Heart left ventricle (tissue), 16 donors: ENCODE results near the gene AMPD3. TPM values are rescaled to one million over a fixed set of nuclear protein-coding genes. Genes with fewer than 3 reads are reported as not detected.

Experiments used
- ATAC-seq, 4 donors: fragments of 200-7000 bp; cut with Tn5 transposase; one replicate each; pipeline ENCODE4 v1.9.1; 2020 to 2022; ENCODE audit warnings: moderate library complexity in 4 of 4, mild to moderate bottlenecking in 3 of 4, moderate number of reproducible peaks in 1 of 4
- DNase-seq, 5 donors: peaks; one replicate each; pipeline ENCODE4 v3.0.0-alpha.2; 2020
- H3K27ac ChIP-seq, 12 donors: fragments of 200-600 bp; sonication (generic) in 4 of 12; one replicate each; pipeline versions ENCODE4 v1.5.0 to v1.8.0; 2016 to 2022; ENCODE audit warnings: mild to moderate bottlenecking in 2 of 12
- H3K27me3 ChIP-seq, 9 donors: fragments of 200-600 bp; sonication (generic) in 2 of 9; one replicate each; pipeline versions ENCODE4 v1.5.1 to v1.8.0; 2016 to 2022; ENCODE audit warnings: mild to moderate bottlenecking in 3 of 9
- H3K36me3 ChIP-seq, 9 donors: fragments of 200-600 bp; sonication (generic) in 2 of 9; one replicate each; pipeline versions ENCODE4 v1.5.0 to v1.8.0; 2018 to 2022; ENCODE audit warnings: mild to moderate bottlenecking in 2 of 9
- H3K4me1 ChIP-seq, 12 donors: fragments of 200-600 bp; sonication (generic) in 4 of 12; one replicate each; pipeline versions ENCODE4 v1.5.0 to v1.8.0; 2016 to 2022; ENCODE audit warnings: mild to moderate bottlenecking in 3 of 12
- H3K4me3 ChIP-seq, 12 donors: fragments of 200-600 bp; sonication (generic) in 4 of 12; one replicate each; pipeline versions ENCODE4 v1.5.0 to v1.8.0; 2017 to 2022; ENCODE audit warnings: mild to moderate bottlenecking in 9 of 12, moderate library complexity in 4 of 12
- H3K9me3 ChIP-seq, 12 donors: fragments of 200-600 bp; sonication (generic) in 4 of 12; one replicate each; pipeline versions ENCODE4 v1.5.0 to v1.8.0; 2016 to 2022; ENCODE audit warnings: mild to moderate bottlenecking in 1 of 12
- CTCF ChIP-seq, 12 donors: fragments of 200-600 bp; sonication (generic) in 4 of 12; IDR thresholded peaks; one replicate each; pipeline versions ENCODE4 v1.5.0 to v1.8.0; 2018 to 2022; ENCODE audit warnings: antibody characterized with exemption in 12 of 12, mild to moderate bottlenecking in 5 of 12
- POLR2A ChIP-seq, 2 donors: fragments of 450-650 bp; IDR thresholded peaks; one replicate each; pipeline ENCODE4 v1.6.1; 2017; ENCODE audit warnings: antibody characterized with exemption in 2 of 2, mild to moderate bottlenecking in 2 of 2, moderate library complexity in 2 of 2
- WGBS, 4 donors: extraction: QIAGEN DNeasy Blood & Tissue Kit in 2 of 4; methylation state at CpG; one replicate each; pipeline versions ENCODE4 v1.1.5 to v1.1.7; 2013 to 2018; 5-methylcytosine and 5-hydroxymethylcytosine counted together
- intact Hi-C, 10 donors: fragments of 100-400 bp; cut with DNase I; formaldehyde crosslinking; loops; one replicate each; pipeline versions ENCODE4 v1.11.1 to v1.14.2; 2022
- polyA plus RNA-seq, 2 donors: library from polyadenylated mRNA; stranded (reverse); fragments of 200-250 nt; gene quantifications; one replicate each; pipeline ENCODE4 v1.2.3, GENCODE V29; 2013
- total RNA-seq, 9 donors: library from RNA; depleted of rRNA in 2 of 9; stranded (reverse); fragments of >200 nt in 2 of 9; fragmentation: NEBNext Ultra II Directional in 3 of 9; extraction: Animal tissue kit (Norgen Biotek cat#: 25700) in 3 of 9; gene quantifications; one replicate each; pipeline versions ENCODE4 v1.1.0 to v1.2.4, GENCODE V29; 2016 to 2023
- donor health status: ischemic (EF 13 %, LVEDD 7.1; RV severe dilation, severe dysfunction).
- donor health status: healthy with polysubstance abuse.
- donor health status: DM: no; HTN: yes; CAD: no.
- donor health status: DM: no; HTN: no; CAD: no.
- donor health status: ischemic (EF 25% LVEDD 6.9; RV normal size, moderate dysfunction).
- donor health status: ischemic (EF 25% LVEDD 5.7; RV mildly dilated, moderate dysfunction).
- donor health status: healthy.
- donor health status: DM: yes; HTN: yes; CAD: no.
- donor health status: ischemic (EF 35%, LVEDD 5.7; RV mildly dilated, moderate dysfunction).
- donor health status: nonischemic (EF 11% LVEDD 7.7; RV severe dilation, severe dysfunction).
- donor health status: DM: yes; HTN: yes; CAD: no.
- donor health status: PGD.
- donor health status: ischemic (EF 29% LVEDD 5.4; RV normal size, mild dysfunction).
- donor health status: nonischemic (EF 23%, LVEDD 6.1; RV moderate dilation, normal function).

The AMPD3 gene
- total and polyA plus RNA-seq, 11 donors: 1.0 to 16.8 (median 2.7) TPM

- ATAC-seq (no peak), DNase-seq (no peak)
- TF ChIP-seq POLR2A (IDR thresholded peaks at IDR 0.05) (no peak), CTCF (IDR thresholded peaks at IDR 0.05) (no peak)
- Histone ChIP-seq H3K36me3 (peaks cover 0 to 57% (median 0%) of the 10 kb centered on the region in 9 donors), H3K27me3 (no peaks in the 10 kb centered on the region), H3K27ac (no peak overlapping the region), H3K4me1 (no peaks in the 10 kb centered on the region), H3K4me3 (no peak overlapping the region), H3K9me3 (no peaks in the 10 kb centered on the region)
- intact Hi-C loops: no loop called here
- WGBS, 4 donors: 44 to 81% (median 70%) methylated on average over 2 to 3 of the region's 3 CpGs
Measured at GRCh38 chr11:10483584-10483983, 28.5 kb downstream of the AMPD3 start.

- TF ChIP-seq POLR2A (IDR thresholded peaks at IDR 0.05) (no peak), CTCF (IDR thresholded peaks at IDR 0.05) (no peak)
- Histone ChIP-seq H3K27ac (no peak overlapping the region), H3K27me3 (no peaks in the 10 kb centered on the region), H3K9me3 (no peaks in the 10 kb centered on the region), H3K36me3 (peaks cover 0 to 64% (median 0%) of the 10 kb centered on the region in 9 donors), H3K4me1 (no peaks in the 10 kb centered on the region), H3K4me3 (no peak overlapping the region)
- intact Hi-C loops: no loop called here
- DNase-seq (no peak), ATAC-seq (no peak)
- 88 to 93% (median 90%) methylated on average over 15 to 16 of the region's 16 CpGs for WGBS, 4 donors
Measured at GRCh38 chr11:10484461-10485180, 29.6 kb downstream of the AMPD3 start.

- 48 to 50% (median 49%) methylated on average over 2 of the region's 2 CpGs for WGBS, 4 donors
- Histone ChIP-seq H3K27me3 (no peaks in the 10 kb centered on the region), H3K4me1 (peaks cover 0 to 9% (median 1%) of the 10 kb centered on the region in 12 donors), H3K27ac (no peak overlapping the region), H3K36me3 (peaks cover 0 to 62% (median 0%) of the 10 kb centered on the region in 9 donors), H3K9me3 (no peaks in the 10 kb centered on the region), H3K4me3 (no peak overlapping the region)
- ATAC-seq: no peak
- no peak for TF ChIP-seq CTCF (IDR thresholded peaks at IDR 0.05)
- TF ChIP-seq POLR2A (IDR thresholded peaks at IDR 0.05): no peak
- no peak for DNase-seq
- intact Hi-C loops: no loop called here
Measured at GRCh38 chr11:10485646-10486045, 30.6 kb downstream of the AMPD3 start.

GRCh38 chr11:10486161-10486840 is 31.2 kb downstream of the AMPD3 start:
- Histone ChIP-seq H3K27me3 (no peaks in the 10 kb centered on the region), H3K36me3 (peaks cover 0 to 60% (median 0%) of the 10 kb centered on the region in 9 donors), H3K9me3 (no peaks in the 10 kb centered on the region), H3K4me3 (no peak overlapping the region), H3K27ac (no peak overlapping the region), H3K4me1 (peaks cover 0 to 15% (median 6%) of the 10 kb centered on the region in 12 donors)
- TF ChIP-seq POLR2A (IDR thresholded peaks at IDR 0.05) (no peak), CTCF (IDR thresholded peaks at IDR 0.05) (no peak)
- intact Hi-C loops: no loop called here
- ATAC-seq (no peak), DNase-seq (no peak)
- 94 to 96% (median 95%) methylated on average over 10 of the region's 10 CpGs for WGBS, 4 donors
